AG04450 (cell line): ENCODE results near the gene MOSPD2. TPM values are rescaled to one million over a fixed set of nuclear protein-coding genes. Genes with fewer than 3 reads are reported as not detected.

Experiments used
- CTCF ChIA-PET: fragments of 300-600, 350-600 bp; formaldehyde crosslinking; extraction: SDS; loops from one replicate; lab custom pipeline; 2022; ENCODE audit warnings: antibody characterized with exemption, inconsistent platforms; lab: Charles Lee
- POLR2A ChIA-PET: fragments of 350-600 bp; formaldehyde crosslinking; extraction: SDS; loops from one replicate; lab custom pipeline; 2021; ENCODE audit warnings: antibody characterized with exemption, inconsistent platforms; lab: Yijun Ruan, JAX
- DNase-seq: peaks from one replicate; pipeline ENCODE4 v3.0.0-alpha.2; 2011; ENCODE audit warnings: low read depth, low spot score
- H3K27ac ChIP-seq: one replicate; pipeline ENCODE4 v1.5.1; 2012; ENCODE audit warnings: low read depth, low read length, control low read depth
- H3K27me3 ChIP-seq: one replicate; pipeline ENCODE4 v1.6.0; 2012; ENCODE audit warnings: low read length; ENCODE audit not compliant: control insufficient read depth, insufficient read depth
- H3K4me3 ChIP-seq: 2 replicates; pipeline ENCODE4 v1.5.1; 2011; ENCODE audit warnings: mild to moderate bottlenecking, low read depth, low read length, control low read depth
- H3K9me3 ChIP-seq: 2 replicates; pipeline ENCODE4 v1.5.1; 2012; ENCODE audit warnings: low read length; ENCODE audit not compliant: control insufficient read depth, insufficient read depth
- polyA minus RNA-seq: library from RNA; depleted of rRNA, polyadenylated mRNA; stranded (reverse); fragments of >200 nt; gene quantifications from 2 replicates; pipeline ENCODE4 v1.2.3, GENCODE V29; 2011; rRNA and poly(A)+ RNA removed
- polyA plus RNA-seq: library from polyadenylated mRNA; depleted of rRNA; stranded (reverse); fragments of >200 nt; gene quantifications from 2 replicates; pipeline ENCODE4 v1.2.3, GENCODE V29; 2011; rRNA removed
- TF ChIP-seq, protein P1 (sequence below): IDR thresholded peaks from 2 replicates; pipeline ENCODE4 v1.5.1; 2011; ENCODE audit warnings: low read depth, low read length, control low read depth, inconsistent platforms

Gene MOSPD2
- polyA plus RNA-seq: 26.4 and 36.1 TPM in 2 replicates
- polyA minus RNA-seq: 27.6 and 36.9 TPM in 2 replicates

DNA sequence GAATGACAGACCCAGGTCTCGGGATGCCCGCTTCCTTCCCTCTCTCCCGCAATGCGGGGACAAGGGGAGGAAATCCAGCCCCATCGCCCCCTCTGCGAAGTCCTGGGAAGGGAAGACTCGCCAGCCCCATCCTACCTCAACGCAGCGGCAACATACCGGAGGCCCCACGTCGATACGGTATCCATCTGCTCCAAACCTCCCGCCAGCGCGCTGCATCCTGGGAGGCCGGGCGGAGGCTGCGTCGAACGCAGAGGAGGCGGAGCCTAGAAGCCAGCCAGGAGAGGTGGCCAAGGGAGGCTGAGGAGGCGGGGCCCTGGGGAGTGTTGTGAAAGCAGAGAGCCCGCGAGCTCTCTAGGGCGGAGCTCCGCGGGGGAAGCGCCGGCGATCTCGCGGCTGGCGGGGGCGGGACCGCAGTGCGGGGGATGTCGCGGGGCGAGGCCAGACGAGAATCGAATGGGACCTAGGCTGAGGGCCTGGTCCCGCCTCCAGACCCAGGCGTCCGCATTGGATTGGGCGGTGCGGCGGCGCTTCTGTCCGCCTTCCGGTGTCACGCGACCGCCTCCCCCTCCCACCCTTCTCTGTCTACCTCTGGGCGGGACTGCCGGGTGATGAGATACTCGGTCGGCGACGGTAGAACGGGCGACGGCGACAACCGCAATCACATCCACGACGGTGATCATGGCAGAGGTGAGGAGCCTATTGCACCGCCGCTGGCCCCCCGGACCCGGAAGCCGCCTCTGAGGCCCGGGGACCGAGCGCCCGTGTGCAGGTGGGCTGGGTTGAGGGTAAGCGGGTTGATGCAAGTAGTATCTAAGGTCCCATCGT lies at the start of gene MOSPD2, which contains the start of gene FANCB:
TSS of gene MOSPD2 (plus strand) at position 571 of the 825 bp plus-strand sequence. CDS start at position 679, 108 bp downstream.
TSS of gene FANCB (minus strand) at position 219 of the 825 bp plus-strand sequence. CDS start 7,559 bp downstream, outside the sequence.
- POLR2A ChIA-PET: interaction anchor here (1.0 kb wide), 1 partner anchor 47 kb away, joined by 5 read pairs; no protein-coding TSS in a partner anchor
- Histone ChIP-seq H3K27ac (peak within 1 kb of the TSS; percentile 47), H3K27me3 (no peaks in the 10 kb centered on the region), H3K4me3 (peak within 1 kb of the TSS; percentile 78), H3K9me3 (no peaks in the 10 kb centered on the region)
- TF ChIP-seq, protein P1, sequence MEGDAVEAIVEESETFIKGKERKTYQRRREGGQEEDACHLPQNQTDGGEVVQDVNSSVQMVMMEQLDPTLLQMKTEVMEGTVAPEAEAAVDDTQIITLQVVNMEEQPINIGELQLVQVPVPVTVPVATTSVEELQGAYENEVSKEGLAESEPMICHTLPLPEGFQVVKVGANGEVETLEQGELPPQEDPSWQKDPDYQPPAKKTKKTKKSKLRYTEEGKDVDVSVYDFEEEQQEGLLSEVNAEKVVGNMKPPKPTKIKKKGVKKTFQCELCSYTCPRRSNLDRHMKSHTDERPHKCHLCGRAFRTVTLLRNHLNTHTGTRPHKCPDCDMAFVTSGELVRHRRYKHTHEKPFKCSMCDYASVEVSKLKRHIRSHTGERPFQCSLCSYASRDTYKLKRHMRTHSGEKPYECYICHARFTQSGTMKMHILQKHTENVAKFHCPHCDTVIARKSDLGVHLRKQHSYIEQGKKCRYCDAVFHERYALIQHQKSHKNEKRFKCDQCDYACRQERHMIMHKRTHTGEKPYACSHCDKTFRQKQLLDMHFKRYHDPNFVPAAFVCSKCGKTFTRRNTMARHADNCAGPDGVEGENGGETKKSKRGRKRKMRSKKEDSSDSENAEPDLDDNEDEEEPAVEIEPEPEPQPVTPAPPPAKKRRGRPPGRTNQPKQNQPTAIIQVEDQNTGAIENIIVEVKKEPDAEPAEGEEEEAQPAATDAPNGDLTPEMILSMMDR: no peak
- CTCF ChIA-PET: no interaction called here
- peak; percentile 83 for DNase-seq

DNA sequence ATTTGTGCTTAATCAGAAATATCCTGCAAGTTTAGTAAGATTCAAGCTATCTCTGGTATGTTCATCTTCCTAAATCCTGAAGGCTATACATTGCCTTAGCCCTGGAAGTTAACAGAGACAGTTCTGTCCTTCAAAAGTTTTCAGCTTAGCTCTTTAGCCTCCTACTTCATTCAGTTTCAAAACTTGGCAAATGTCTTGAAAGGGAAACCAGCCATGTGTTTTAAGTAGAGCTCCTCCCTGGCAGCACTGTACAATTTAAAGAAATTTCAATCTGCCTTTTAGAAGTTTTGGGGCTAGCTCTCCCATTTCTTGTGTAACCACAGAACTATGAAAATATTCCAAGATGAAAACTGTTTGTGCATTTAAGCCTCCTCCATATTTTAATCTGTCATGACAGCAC lies 47.4 kb upstream of the MOSPD2 start:
- CTCF ChIA-PET: interaction anchor here (0.7 kb wide), 1 partner anchor 209 kb away, joined by 3 read pairs; no protein-coding TSS in a partner anchor

DNA sequence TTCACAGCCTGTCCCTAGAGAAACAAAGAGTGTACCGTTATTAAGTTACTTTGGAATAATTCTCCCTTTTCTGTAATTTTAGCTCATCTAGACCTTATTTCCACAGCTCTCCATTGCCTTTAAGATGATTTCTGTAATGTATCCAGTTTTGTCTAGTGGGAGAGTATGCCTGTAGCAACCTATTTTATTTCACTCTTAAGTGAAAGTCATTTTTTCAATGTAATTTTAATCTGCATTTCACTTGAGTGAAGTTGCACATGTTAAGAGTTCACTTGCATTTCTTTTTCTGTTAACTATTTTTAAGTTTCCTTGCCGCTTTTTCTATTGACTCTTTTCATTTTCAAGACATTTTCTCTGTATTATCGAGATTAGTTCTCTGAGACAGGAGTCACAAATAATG lies 46.9 kb upstream of the MOSPD2 start:
- DNase-seq: no peak
- H3K4me3 ChIP-seq: no peak overlapping the region
- POLR2A ChIA-PET: interaction anchor here (0.6 kb wide), 1 partner anchor 118 kb away, joined by 3 read pairs; no protein-coding TSS in a partner anchor
- TF ChIP-seq, protein P1: no peak
- CTCF ChIA-PET: interaction anchor here (0.7 kb wide), 1 partner anchor 209 kb away, joined by 3 read pairs; no protein-coding TSS in a partner anchor
- H3K9me3 ChIP-seq: no peaks in the 10 kb centered on the region
- H3K27me3 ChIP-seq: no peaks in the 10 kb centered on the region
- H3K27ac ChIP-seq: no peak overlapping the region

More for the DNA sequence above, 47.4 kb upstream of the MOSPD2 start:
- TF ChIP-seq, protein P1: no peak
- Histone ChIP-seq H3K9me3 (no peaks in the 10 kb centered on the region), H3K4me3 (no peak overlapping the region), H3K27me3 (no peaks in the 10 kb centered on the region), H3K27ac (no peak overlapping the region)
- no peak for DNase-seq
- POLR2A ChIA-PET: no interaction called here

DNA sequence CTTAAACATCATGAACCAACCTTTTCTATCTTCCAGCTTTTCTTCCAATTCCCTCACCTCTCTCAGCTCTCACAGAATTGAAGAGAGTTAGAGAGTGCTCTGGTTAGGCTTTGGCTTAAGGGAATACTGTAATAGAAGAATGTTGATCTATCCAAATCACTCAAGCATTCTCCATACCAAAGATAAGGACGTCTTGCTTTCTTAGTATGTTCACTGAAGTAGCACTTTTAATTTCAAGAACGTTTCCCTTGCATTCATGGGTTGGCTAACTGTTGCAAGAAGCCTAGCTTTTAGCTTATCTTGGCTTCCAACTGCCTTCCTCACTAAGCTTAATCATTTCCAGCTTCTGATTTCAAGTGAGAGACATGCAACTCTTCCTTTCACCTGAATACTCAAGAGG lies 43.6 kb upstream of the MOSPD2 start:
- Histone ChIP-seq H3K9me3 (no peaks in the 10 kb centered on the region), H3K4me3 (no peak overlapping the region), H3K27ac (no peak overlapping the region), H3K27me3 (no peaks in the 10 kb centered on the region)
- no peak for DNase-seq
- ChIA-PET POLR2A (no interaction called here), CTCF (no interaction called here)
- TF ChIP-seq, protein P1: no peak

DNA sequence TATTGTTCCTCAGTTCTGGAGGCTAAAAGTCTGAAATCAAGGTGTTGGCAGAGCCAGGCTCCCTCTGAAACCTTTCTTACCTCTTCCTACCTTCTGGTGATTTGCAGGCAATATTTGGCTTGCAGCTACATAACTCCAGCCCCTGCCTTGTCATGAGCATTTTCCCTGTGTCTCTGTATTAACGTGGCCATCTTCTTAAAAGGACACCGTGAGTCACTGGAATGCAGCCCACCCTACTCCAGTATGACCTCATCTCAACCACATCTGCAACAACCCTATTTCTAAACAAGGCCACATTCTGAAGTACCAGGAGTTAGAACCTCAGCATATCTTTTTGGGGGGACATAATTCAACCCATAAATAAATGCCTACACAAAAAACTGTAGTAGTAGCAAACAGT lies 41.1 kb upstream of the MOSPD2 start:
- Histone ChIP-seq H3K4me3 (no peak overlapping the region), H3K27ac (no peak overlapping the region), H3K27me3 (no peaks in the 10 kb centered on the region), H3K9me3 (no peaks in the 10 kb centered on the region)
- DNase-seq: peak; percentile 6
- ChIA-PET CTCF (no interaction called here), POLR2A (no interaction called here)
- TF ChIP-seq, protein P1: no peak
